LHCN-M2 (cell line): ENCODE measurements around the gene CD320. TPM values are rescaled to one million over a fixed set of nuclear protein-coding genes. Genes with fewer than 3 reads are reported as not detected.
A peak's percentile ranks its signal among the peaks of the same experiment; 100 is the strongest.
"Not testable (repeated sequence)": the region's sequence is repeated elsewhere in the genome, so short reads cannot be mapped to it uniquely, and the experiment has no call there.

Source experiments
- DNase-seq: peaks from one replicate; pipeline ENCODE4 v3.0.0-alpha.2; 2012; ENCODE audit warnings: low read depth
- total RNA-seq: library from RNA; depleted of rRNA; stranded (reverse); fragments of >200 nt; gene quantifications from 2 replicates; pipeline ENCODE4 v1.2.3, GENCODE V29; 2014

The CD320 gene
- total RNA-seq, 1 experiment from 2014 or later, result 157 TPM

- DNase-seq, result no peak
Measured at GRCh38 chr19:8333767-8334457, 25.8 kb upstream of the CD320 start.

- no peak for DNase-seq
Measured at GRCh38 chr19:8332976-8333766, 25.0 kb upstream of the CD320 start.

GRCh38 chr19:8331263-8331845, 23.2 kb upstream of the CD320 start:
- DNase-seq, result no peak

- DNase-seq, result no peak
Measured at GRCh38 chr19:8329996-8330395, 21.8 kb upstream of the CD320 start.

GRCh38 chr19:8325454-8325853, 17.3 kb upstream of the CD320 start:
- DNase-seq, result no peak

GRCh38 chr19:8324186-8325050, 16.3 kb upstream of the CD320 start:
- no peak for DNase-seq

GRCh38 chr19:8323781-8324185, 15.6 kb upstream of the CD320 start:
- DNase-seq, result no peak

GRCh38 chr19:8322638-8322997, 14.5 kb upstream of the CD320 start:
- no peak for DNase-seq

- DNase-seq, result no peak
Measured at GRCh38 chr19:8321986-8322637, 14.0 kb upstream of the CD320 start.

GRCh38 chr19:8321067-8321985, 13.2 kb upstream of the CD320 start, which contains the start of the genes NDUFA7 and RPS28:
Gene NDUFA7 (minus strand): TSS chr19:8321375. CDS start chr19:8321358, 17 bp downstream.
Gene RPS28 (plus strand): TSS chr19:8321496. CDS start chr19:8321531, 35 bp downstream.
- DNase-seq, result peak; percentile 93

GRCh38 chr19:8320564-8321066, 12.5 kb upstream of the CD320 start:
- DNase-seq, result no peak

GRCh38 chr19:8319807-8320520, 11.8 kb upstream of the CD320 start:
- DNase-seq, result no peak

GRCh38 chr19:8318835-8319234, 10.7 kb upstream of the CD320 start:
- not testable (repeated sequence) for DNase-seq

GRCh38 chr19:8316351-8317125, 8.4 kb upstream of the CD320 start:
- DNase-seq, result no peak

- DNase-seq, result not testable (repeated sequence)
Measured at GRCh38 chr19:8314981-8315640, 7.0 kb upstream of the CD320 start.

- no peak for DNase-seq
Measured at GRCh38 chr19:8311461-8312260, 3.5 kb upstream of the CD320 start.
